H9 (cell line): Measurements from ENCODE around the gene SCIN. TPM values are rescaled to one million over a fixed set of nuclear protein-coding genes. Genes with fewer than 3 reads are reported as not detected.

Experiments used
- DNase-seq: peaks from one replicate; pipeline ENCODE4 v3.0.0-alpha.2; 2017
- H2AFZ ChIP-seq: one replicate; pipeline ENCODE4 v1.6.1; 2013; ENCODE audit warnings: mild to moderate bottlenecking, low read length, control low read depth, moderate library complexity
- H2AK5ac ChIP-seq: 2 replicates; pipeline ENCODE4 v1.6.1; 2013; ENCODE audit warnings: low read length, control low read depth, mixed read lengths; ENCODE audit not compliant: insufficient read length
- H2BK120ac ChIP-seq: one replicate; pipeline ENCODE4 v1.6.1; 2013; ENCODE audit warnings: low read depth, mild to moderate bottlenecking, low read length, control low read depth, inconsistent platforms; ENCODE audit not compliant: poor library complexity, severe bottlenecking
- H2BK12ac ChIP-seq: 2 replicates; pipeline ENCODE4 v1.6.1; 2013; ENCODE audit warnings: low read length, control low read depth, mixed read lengths, low read depth; ENCODE audit not compliant: insufficient read length
- H2BK15ac ChIP-seq: 2 replicates; pipeline ENCODE4 v1.6.1; 2013; ENCODE audit warnings: low read depth, low read length, control low read depth
- H2BK20ac ChIP-seq: one replicate; pipeline ENCODE4 v1.6.1; 2013; ENCODE audit warnings: low read depth, mild to moderate bottlenecking, low read length, control low read depth, inconsistent platforms; ENCODE audit not compliant: poor library complexity, severe bottlenecking
- H2BK5ac ChIP-seq: 2 replicates; pipeline ENCODE4 v1.6.1; 2013; ENCODE audit warnings: low read length, control low read depth, mixed read lengths; ENCODE audit not compliant: insufficient read length
- H3K14ac ChIP-seq: 2 replicates; pipeline ENCODE4 v1.6.1; 2013; ENCODE audit warnings: low read length, control low read depth; ENCODE audit not compliant: insufficient read depth
- H3K18ac ChIP-seq: 2 replicates; pipeline ENCODE4 v1.6.1; 2013; ENCODE audit warnings: low read depth, mild to moderate bottlenecking, mixed read lengths, low read length, control low read depth; ENCODE audit not compliant: insufficient read length
- H3K23ac ChIP-seq: 2 replicates; pipeline ENCODE4 v1.6.1; 2013; ENCODE audit warnings: low read length, control low read depth, mixed read lengths, low read depth; ENCODE audit not compliant: insufficient read length
- H3K23me2 ChIP-seq: 2 replicates; pipeline ENCODE4 v1.6.1; 2013; ENCODE audit warnings: low read depth, mild to moderate bottlenecking, mixed read lengths, low read length, control low read depth; ENCODE audit not compliant: insufficient read length, poor library complexity, severe bottlenecking
- H3K27ac ChIP-seq: 2 replicates; pipeline ENCODE4 v1.5.1; 2013; ENCODE audit warnings: low read length, control low read depth, mixed read lengths, low read depth; ENCODE audit not compliant: insufficient read length
- H3K27me3 ChIP-seq: 2 replicates; pipeline ENCODE4 v1.6.1; 2013; ENCODE audit warnings: low read length, control low read depth, inconsistent platforms; ENCODE audit not compliant: insufficient read depth
- H3K4ac ChIP-seq: 2 replicates; pipeline ENCODE4 v1.6.1; 2013; ENCODE audit warnings: low read depth, mild to moderate bottlenecking, control low read depth, inconsistent platforms, low read length, moderate library complexity
- H3K4me1 ChIP-seq: 2 replicates; pipeline ENCODE4 v1.6.1; 2013; ENCODE audit warnings: low read length, control low read depth, inconsistent platforms; ENCODE audit not compliant: insufficient read depth
- H3K4me2 ChIP-seq: 2 replicates; pipeline ENCODE4 v1.6.1; 2013; ENCODE audit warnings: low read length, control low read depth, mixed read lengths; ENCODE audit not compliant: insufficient read length, insufficient read depth
- H3K56ac ChIP-seq: 2 replicates; pipeline ENCODE4 v1.6.1; 2013; ENCODE audit warnings: low read depth, mild to moderate bottlenecking, mixed read lengths, low read length, control low read depth; ENCODE audit not compliant: insufficient read length
- H3K79me1 ChIP-seq: 2 replicates; pipeline ENCODE4 v1.6.1; 2013; ENCODE audit warnings: low read depth, mild to moderate bottlenecking, moderate library complexity, low read length, control low read depth, inconsistent platforms; ENCODE audit not compliant: insufficient read depth, poor library complexity, severe bottlenecking
- H3K79me2 ChIP-seq: 2 replicates; pipeline ENCODE4 v1.6.1; 2013; ENCODE audit warnings: low read length, control low read depth, inconsistent platforms; ENCODE audit not compliant: insufficient read depth
- H3K9ac ChIP-seq: 2 replicates; pipeline ENCODE4 v1.6.1; 2013; ENCODE audit warnings: low read length, control low read depth, mixed read lengths; ENCODE audit not compliant: insufficient read length; ENCODE audit errors: extremely low read depth
- H3K9me3 ChIP-seq: one replicate; pipeline ENCODE4 v1.6.1; 2013; ENCODE audit warnings: low read depth, low read length, inconsistent platforms; ENCODE audit not compliant: control insufficient read depth
- H3T11ph ChIP-seq: one replicate; pipeline ENCODE4 v1.6.1; 2013; ENCODE audit warnings: mild to moderate bottlenecking, low read length, control low read depth, inconsistent platforms
- H4K20me1 ChIP-seq: one replicate; pipeline ENCODE4 v1.6.1; 2013; ENCODE audit not compliant: control insufficient read depth, insufficient read length, insufficient read depth
- H4K5ac ChIP-seq: 2 replicates; pipeline ENCODE4 v1.6.1; 2013; ENCODE audit warnings: low read depth, mild to moderate bottlenecking, mixed read lengths, low read length, control low read depth; ENCODE audit not compliant: insufficient read length
- H4K8ac ChIP-seq: replicated peaks from 2 replicates; pipeline ENCODE4 v1.6.1; 2013; ENCODE audit warnings: low read length, control low read depth, mixed read lengths, low read depth; ENCODE audit not compliant: insufficient read length
- H4K91ac ChIP-seq: 2 replicates; pipeline ENCODE4 v1.6.1; 2013; ENCODE audit warnings: low read depth, mild to moderate bottlenecking, moderate library complexity, mixed read lengths, low read length, control low read depth; ENCODE audit not compliant: insufficient read length
- H3K27ac Mint-ChIP-seq, 3 experiments: 2 replicates in 2 of 3; 3 replicates in 1 of 3; pipeline ENCODE4 v1.8.0; 2020 to 2021; ENCODE audit warnings: mixed read lengths in 3 of 3, mild to moderate bottlenecking in 1 of 3, moderate library complexity in 1 of 3
- H3K27me3 Mint-ChIP-seq: 2 replicates; pipeline ENCODE4 v1.8.0; 2021; ENCODE audit warnings: low read depth, mild to moderate bottlenecking, moderate library complexity, mixed read lengths
- H3K36me3 Mint-ChIP-seq, 3 experiments: 2 replicates in 2 of 3; 3 replicates in 1 of 3; pipeline ENCODE4 v1.8.0; 2020 to 2021; ENCODE audit warnings: low read depth in 3 of 3, mixed read lengths in 3 of 3; ENCODE audit not compliant: insufficient read depth in 1 of 3
- H3K4me1 Mint-ChIP-seq, 2 experiments: 2 replicates each; pipeline ENCODE4 v1.8.0; 2020; ENCODE audit warnings: mixed read lengths in 2 of 2
- H3K4me3 Mint-ChIP-seq, 2 experiments: 2 replicates in 1 of 2; 3 replicates in 1 of 2; pipeline ENCODE4 v1.8.0; 2020 to 2021; ENCODE audit warnings: mild to moderate bottlenecking in 2 of 2, mixed read lengths in 2 of 2, moderate library complexity in 1 of 2
- H3K9me3 Mint-ChIP-seq, 2 experiments: 2 replicates in 1 of 2; 3 replicates in 1 of 2; pipeline ENCODE4 v1.8.0; 2020; ENCODE audit warnings: mild to moderate bottlenecking in 2 of 2, mixed read lengths in 2 of 2, moderate library complexity in 1 of 2
- WGBS: extraction: QIAGEN DNeasy Blood & Tissue Kit; methylation state at CpG from one replicate; pipeline ENCODE4 v1.1.7; 2013; ENCODE audit warnings: missing lambda C conversion rate, low lambda C conversion rate, mixed read lengths; ENCODE audit not compliant: insufficient read length; ENCODE audit errors: extremely low coverage; 5-methylcytosine and 5-hydroxymethylcytosine counted together
- total RNA-seq: library from RNA; stranded (reverse); gene quantifications from 2 replicates; pipeline ENCODE4 v1.2.1, GENCODE V29; 2021
- TF ChIP-seq, protein P1 (sequence below): fragments of 200-600 bp; sonication (generic); conservative IDR thresholded peaks from 3 replicates; pipeline ENCODE4 v1.8.0; 2021; ENCODE audit warnings: antibody characterized with exemption, mild to moderate bottlenecking

SCIN gene
- total RNA-seq, 1 experiment from 2014 or later: 0.44 TPM

DNA sequence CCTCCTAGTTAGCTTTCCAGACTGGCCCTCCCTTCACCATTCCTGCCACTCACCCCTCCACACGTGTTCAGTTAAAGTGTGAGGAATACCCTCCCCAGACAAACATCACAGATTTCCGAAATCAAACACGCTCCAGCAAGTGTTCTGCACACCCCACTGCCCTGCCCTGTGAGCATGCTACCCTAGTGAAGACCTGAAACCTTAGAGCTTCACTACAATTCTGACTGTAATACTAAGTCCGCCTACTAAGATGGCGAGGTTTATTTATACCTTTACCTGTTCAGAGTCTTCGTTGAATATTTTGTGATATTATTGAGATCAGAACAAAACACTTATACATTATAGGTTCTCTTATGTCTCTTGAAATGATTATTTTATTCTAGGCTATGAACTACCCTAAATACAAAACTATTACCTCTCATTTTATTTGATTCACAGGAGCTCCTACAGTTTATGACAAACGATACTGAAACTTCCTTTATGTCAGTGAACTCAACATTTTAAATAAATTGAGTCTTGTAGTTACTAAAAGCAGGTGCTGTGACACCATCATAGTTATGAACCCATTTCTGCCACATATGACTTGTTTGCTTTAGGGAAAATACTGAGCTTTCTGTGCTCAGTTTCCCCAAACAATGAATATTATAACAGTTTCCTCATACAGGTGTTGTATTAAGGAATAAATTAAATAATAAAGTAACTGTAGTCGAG, 8.6 kb downstream of the SCIN start:
- Histone ChIP-seq H4K20me1 (no peaks in the 10 kb centered on the region), H3K4ac (no peak overlapping the region), H3K4me2 (no peak overlapping the region), H3K27me3 (no peaks in the 10 kb centered on the region), H2BK15ac (no peak overlapping the region), H2AK5ac (no peak overlapping the region), H3T11ph (no peak overlapping the region), H3K18ac (no peak overlapping the region), H2AFZ (no peak overlapping the region), H3K9me3 (no peaks in the 10 kb centered on the region), H3K56ac (no peak overlapping the region), H4K91ac (no peak overlapping the region), H2BK120ac (no peak overlapping the region), H2BK12ac (no peak overlapping the region), H2BK5ac (no peak overlapping the region), H3K79me2 (no peaks in the 10 kb centered on the region), H3K23ac (no peak overlapping the region), H3K4me1 (no peaks in the 10 kb centered on the region), H3K14ac (no peak overlapping the region), H3K27ac (no peak overlapping the region), H3K9ac (no peak overlapping the region), H2BK20ac (no peak overlapping the region), H4K8ac (no peak overlapping the region), H4K5ac (no peak overlapping the region), H3K23me2 (no peaks in the 10 kb centered on the region), H3K79me1 (no peaks in the 10 kb centered on the region)
- TF ChIP-seq, protein P1, sequence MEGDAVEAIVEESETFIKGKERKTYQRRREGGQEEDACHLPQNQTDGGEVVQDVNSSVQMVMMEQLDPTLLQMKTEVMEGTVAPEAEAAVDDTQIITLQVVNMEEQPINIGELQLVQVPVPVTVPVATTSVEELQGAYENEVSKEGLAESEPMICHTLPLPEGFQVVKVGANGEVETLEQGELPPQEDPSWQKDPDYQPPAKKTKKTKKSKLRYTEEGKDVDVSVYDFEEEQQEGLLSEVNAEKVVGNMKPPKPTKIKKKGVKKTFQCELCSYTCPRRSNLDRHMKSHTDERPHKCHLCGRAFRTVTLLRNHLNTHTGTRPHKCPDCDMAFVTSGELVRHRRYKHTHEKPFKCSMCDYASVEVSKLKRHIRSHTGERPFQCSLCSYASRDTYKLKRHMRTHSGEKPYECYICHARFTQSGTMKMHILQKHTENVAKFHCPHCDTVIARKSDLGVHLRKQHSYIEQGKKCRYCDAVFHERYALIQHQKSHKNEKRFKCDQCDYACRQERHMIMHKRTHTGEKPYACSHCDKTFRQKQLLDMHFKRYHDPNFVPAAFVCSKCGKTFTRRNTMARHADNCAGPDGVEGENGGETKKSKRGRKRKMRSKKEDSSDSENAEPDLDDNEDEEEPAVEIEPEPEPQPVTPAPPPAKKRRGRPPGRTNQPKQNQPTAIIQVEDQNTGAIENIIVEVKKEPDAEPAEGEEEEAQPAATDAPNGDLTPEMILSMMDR: no peak
- H3K9me3 Mint-ChIP-seq: no peaks in the 10 kb centered on the region
- no peaks in the 10 kb centered on the region for H3K4me1 Mint-ChIP-seq
- no peak for DNase-seq
- no peak overlapping the region for H3K27ac Mint-ChIP-seq
- no peak overlapping the region for H3K4me3 Mint-ChIP-seq
- H3K27me3 Mint-ChIP-seq: no peaks in the 10 kb centered on the region
- WGBS: no CpG with 5 or more reads among the region's 8 CpGs
- H3K36me3 Mint-ChIP-seq: no peaks in the 10 kb centered on the region
